ENCODE measurements around the gene ZBTB16.

DNA sequence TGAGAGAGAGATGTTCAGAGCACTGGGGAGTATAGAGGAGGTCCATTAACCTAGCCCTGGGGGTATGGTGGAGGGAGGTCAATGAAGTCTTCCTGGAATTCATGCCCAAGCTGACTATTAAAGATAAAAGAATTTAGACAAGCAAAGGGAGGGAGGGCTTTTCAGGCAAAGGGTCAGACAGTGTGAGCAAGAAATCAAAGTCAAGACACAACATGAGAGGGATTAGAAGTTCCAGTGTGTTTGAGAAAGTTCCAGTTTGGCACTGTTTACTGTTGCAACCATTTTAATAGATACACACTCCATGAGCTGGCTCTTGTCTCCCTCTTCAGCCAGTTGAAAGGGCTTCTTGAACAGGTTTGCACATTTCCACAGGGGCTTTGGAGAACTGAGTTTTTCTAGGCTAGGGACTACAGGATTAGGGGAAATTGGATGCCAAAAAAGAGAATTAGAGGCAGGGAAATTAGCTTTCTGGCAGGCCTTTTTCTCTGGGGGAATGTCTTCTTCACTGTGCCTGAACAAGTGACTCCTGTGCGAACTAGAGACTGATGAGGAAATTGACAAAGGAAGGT is 222.0 kb downstream of the ZBTB16 start:
- no peak for TF ChIP-seq CTCF (IDR thresholded peaks at IDR 0.05; ENCODE audit: low read depth, low read length)
- no peak for TF ChIP-seq POLR2A (IDR thresholded peaks at IDR 0.05; ENCODE audit: extremely low read depth, insufficient read length)
- no peak for TF ChIP-seq MYC (IDR thresholded peaks at IDR 0.05; ENCODE audit: low read depth, low read length)

Data from NB4 (cell line).